Thoracic aorta (tissue), 2 donors: ENCODE measurements around the gene KCNK2. TPM values are rescaled to one million over a fixed set of nuclear protein-coding genes. Genes with fewer than 3 reads are reported as not detected.

Experiments
- ATAC-seq: fragments of 150-250 bp; one replicate; pipeline ENCODE4 v1.8.0; 2017; ENCODE audit warnings: low read depth; ENCODE audit not compliant: insufficient number of reproducible peaks, low FRiP score
- DNase-seq: peaks from one replicate; pipeline ENCODE4 v3.0.0-alpha.2; 2020; ENCODE audit warnings: low spot score
- H3K27ac ChIP-seq, 2 donors: fragments of 200-600 bp; sonication (generic); 1 replicate in 1 of 2; 2 replicates in 1 of 2; pipeline ENCODE4 v1.5.1; 2016; ENCODE audit warnings: mild to moderate bottlenecking in 2 of 2, moderate library complexity in 2 of 2
- H3K27me3 ChIP-seq: fragments of 200-600 bp; sonication (generic); replicated peaks from 2 replicates; pipeline ENCODE4 v1.6.0; 2016; ENCODE audit warnings: mild to moderate bottlenecking; ENCODE audit not compliant: insufficient read depth
- H3K36me3 ChIP-seq: fragments of 200-600 bp; sonication (generic); one replicate; pipeline ENCODE4 v1.5.1; 2016
- H3K4me1 ChIP-seq, 2 donors: fragments of 200-600 bp; sonication (generic); 1 replicate in 1 of 2; 2 replicates in 1 of 2; pipeline versions ENCODE4 v1.5.1 to v1.6.0; 2016; ENCODE audit warnings: low read depth in 2 of 2, mild to moderate bottlenecking in 1 of 2; ENCODE audit not compliant: control insufficient read depth in 1 of 2
- H3K4me3 ChIP-seq: fragments of 200-600 bp; sonication (generic); 2 replicates; pipeline ENCODE4 v1.5.1; 2016; ENCODE audit warnings: mild to moderate bottlenecking
- H3K9me3 ChIP-seq: fragments of 200-600 bp; sonication (generic); 2 replicates; pipeline ENCODE4 v1.5.1; 2016
- CTCF ChIP-seq: fragments of 200-600 bp; sonication (generic); IDR thresholded peaks from one replicate; pipeline ENCODE4 v1.5.1; 2019; ENCODE audit warnings: antibody characterized with exemption
- total RNA-seq, 2 donors: library from RNA; depleted of rRNA; stranded (reverse); fragments of >200 nt; gene quantifications; one replicate each; pipeline versions ENCODE4 v1.1.0 to v1.2.3, GENCODE V29; 2016

Gene KCNK2
- total RNA-seq, 2 donors from 2014 or later, result 0.28 to 1.8 TPM

GRCh38 chr1:215045698-215046308 is 36.7 kb upstream of the KCNK2 start:
- H3K9me3 ChIP-seq, result no peaks in the 10 kb centered on the region
- DNase-seq (no peak), ATAC-seq (no peak)
- H3K4me1 ChIP-seq, result no peaks in the 10 kb centered on the region
- no peaks in the 10 kb centered on the region for H3K36me3 ChIP-seq
- H3K27me3 ChIP-seq, result no peaks in the 10 kb centered on the region
- no peak overlapping the region for H3K27ac ChIP-seq
- TF ChIP-seq CTCF, result no peak
- H3K4me3 ChIP-seq, result no peak overlapping the region

- no peak for DNase-seq
- no peak for TF ChIP-seq CTCF
- ATAC-seq, result no peak
- H3K27me3 ChIP-seq, result no peaks in the 10 kb centered on the region
- H3K4me3 ChIP-seq, result no peak overlapping the region
- H3K27ac ChIP-seq, result no peak overlapping the region
- no peaks in the 10 kb centered on the region for H3K36me3 ChIP-seq
- H3K9me3 ChIP-seq, result no peaks in the 10 kb centered on the region
- H3K4me1 ChIP-seq, result no peaks in the 10 kb centered on the region
Observed at GRCh38 chr1:215052256-215053015, 30.1 kb upstream of the KCNK2 start.

- no peak for TF ChIP-seq CTCF
- no peaks in the 10 kb centered on the region for H3K36me3 ChIP-seq
- DNase-seq, result no peak
- H3K27ac ChIP-seq, result no peak overlapping the region
- no peak overlapping the region for H3K4me3 ChIP-seq
- H3K4me1 ChIP-seq, result no peaks in the 10 kb centered on the region
- no peaks in the 10 kb centered on the region for H3K27me3 ChIP-seq
- H3K9me3 ChIP-seq, result no peaks in the 10 kb centered on the region
- no peak for ATAC-seq
Observed at GRCh38 chr1:215054266-215054665, 28.3 kb upstream of the KCNK2 start.

- Histone ChIP-seq H3K36me3 (no peaks in the 10 kb centered on the region), H3K4me1 (no peaks in the 10 kb centered on the region), H3K27me3 (no peaks in the 10 kb centered on the region), H3K4me3 (no peak overlapping the region), H3K9me3 (no peaks in the 10 kb centered on the region), H3K27ac (no peak overlapping the region)
- no peak for TF ChIP-seq CTCF
- no peak for DNase-seq
- ATAC-seq, result no peak
Observed at GRCh38 chr1:215055281-215055935, 27.1 kb upstream of the KCNK2 start.

GRCh38 chr1:215056584-215056983 is 26.0 kb upstream of the KCNK2 start:
- H3K27ac ChIP-seq, result no peak overlapping the region
- no peak for DNase-seq
- no peak for TF ChIP-seq CTCF
- no peaks in the 10 kb centered on the region for H3K27me3 ChIP-seq
- H3K4me1 ChIP-seq, result no peaks in the 10 kb centered on the region
- no peaks in the 10 kb centered on the region for H3K36me3 ChIP-seq
- no peaks in the 10 kb centered on the region for H3K9me3 ChIP-seq
- no peak overlapping the region for H3K4me3 ChIP-seq
- ATAC-seq, result no peak
